ENCODE data around the gene NME7. TPM values are rescaled to one million over a fixed set of nuclear protein-coding genes. Genes with fewer than 3 reads are reported as not detected.
"Not testable (repeated sequence)": the region's sequence is repeated elsewhere in the genome, so short reads cannot be mapped to it uniquely, and the experiment has no call there.

The NME7 gene
- total RNA-seq, 6 experiments from 2014 or later = 2.0 to 6.5 (median 5.3) TPM

DNA sequence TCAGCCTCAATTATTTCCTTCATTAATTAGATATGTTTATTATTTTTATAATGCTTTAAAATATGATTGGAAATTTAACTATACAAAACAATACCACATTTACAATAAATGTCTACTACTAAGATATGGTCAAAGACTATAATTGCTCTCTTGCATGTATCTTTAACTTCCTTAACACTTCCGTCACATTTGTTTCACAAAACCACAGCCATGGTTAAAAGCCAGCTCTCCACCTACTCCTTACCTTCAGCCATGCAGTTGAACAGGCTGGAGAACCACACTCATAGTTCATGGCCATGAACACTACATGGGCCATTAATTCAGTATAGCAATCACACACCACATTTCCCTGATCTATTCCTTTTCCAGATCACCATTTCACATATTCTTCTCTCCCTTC lies 72.2 kb downstream of the NME7 start:
- ATAC-seq = no peak

DNA sequence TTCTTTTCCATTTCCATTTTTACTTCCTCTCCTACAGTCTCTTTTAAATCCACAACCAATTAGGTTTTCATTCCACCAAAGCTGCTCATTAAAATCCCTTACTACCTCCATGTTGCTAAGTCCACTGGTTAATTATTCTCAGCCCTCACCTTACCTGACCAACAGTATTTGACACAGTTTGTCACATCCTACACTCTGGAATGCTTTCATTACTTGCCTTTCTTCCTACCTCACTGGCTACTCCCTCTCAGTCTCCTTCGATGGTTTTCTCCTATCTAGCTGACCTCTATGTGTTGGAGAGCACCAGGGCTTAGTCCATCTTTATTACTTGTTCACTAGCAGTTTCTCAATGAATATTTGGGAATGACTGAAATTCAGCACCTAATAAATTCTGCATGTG lies 78.6 kb downstream of the NME7 start:
- no peak for ATAC-seq

More for the DNA sequence above, 72.2 kb downstream of the NME7 start:
- no peaks in the 10 kb centered on the region for H3K4me1 ChIP-seq
- intact Hi-C loops (cut with DNase I) = no loop called here
- WGBS (ENCODE audit: insufficient coverage, low coverage, low lambda C conversion rate, missing lambda C conversion rate) = 67% methylated on average over 1 of the region's 1 CpG
- H3K27ac ChIP-seq = no peak overlapping the region
- H3K27me3 ChIP-seq = no peaks in the 10 kb centered on the region
- H3K4me3 ChIP-seq = no peak overlapping the region
- no peaks in the 10 kb centered on the region for H3K9me3 ChIP-seq
- DNase-seq = no peak
- H3K36me3 ChIP-seq = no peaks in the 10 kb centered on the region
- TF ChIP-seq POLR2A (IDR thresholded peaks at IDR 0.05) = no peak
- TF ChIP-seq, protein P1, sequence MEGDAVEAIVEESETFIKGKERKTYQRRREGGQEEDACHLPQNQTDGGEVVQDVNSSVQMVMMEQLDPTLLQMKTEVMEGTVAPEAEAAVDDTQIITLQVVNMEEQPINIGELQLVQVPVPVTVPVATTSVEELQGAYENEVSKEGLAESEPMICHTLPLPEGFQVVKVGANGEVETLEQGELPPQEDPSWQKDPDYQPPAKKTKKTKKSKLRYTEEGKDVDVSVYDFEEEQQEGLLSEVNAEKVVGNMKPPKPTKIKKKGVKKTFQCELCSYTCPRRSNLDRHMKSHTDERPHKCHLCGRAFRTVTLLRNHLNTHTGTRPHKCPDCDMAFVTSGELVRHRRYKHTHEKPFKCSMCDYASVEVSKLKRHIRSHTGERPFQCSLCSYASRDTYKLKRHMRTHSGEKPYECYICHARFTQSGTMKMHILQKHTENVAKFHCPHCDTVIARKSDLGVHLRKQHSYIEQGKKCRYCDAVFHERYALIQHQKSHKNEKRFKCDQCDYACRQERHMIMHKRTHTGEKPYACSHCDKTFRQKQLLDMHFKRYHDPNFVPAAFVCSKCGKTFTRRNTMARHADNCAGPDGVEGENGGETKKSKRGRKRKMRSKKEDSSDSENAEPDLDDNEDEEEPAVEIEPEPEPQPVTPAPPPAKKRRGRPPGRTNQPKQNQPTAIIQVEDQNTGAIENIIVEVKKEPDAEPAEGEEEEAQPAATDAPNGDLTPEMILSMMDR (IDR thresholded peaks at IDR 0.05) = no peak

GRCh38 chr1:169288011-169288414 lies 79.6 kb downstream of the NME7 start:
- 82% methylated on average over 1 of the region's 1 CpG for WGBS (ENCODE audit: insufficient coverage, low coverage, low lambda C conversion rate, missing lambda C conversion rate)
- H3K27me3 ChIP-seq = no peaks in the 10 kb centered on the region
- no peaks in the 10 kb centered on the region for H3K4me1 ChIP-seq
- ATAC-seq (no peak), DNase-seq (no peak)
- H3K27ac ChIP-seq = no peak overlapping the region
- H3K4me3 ChIP-seq = no peak overlapping the region
- TF ChIP-seq, protein P1 (IDR thresholded peaks at IDR 0.05) = no peak
- no peak for TF ChIP-seq POLR2A (IDR thresholded peaks at IDR 0.05)
- H3K9me3 ChIP-seq = no peaks in the 10 kb centered on the region
- intact Hi-C loops (cut with DNase I) = no loop called here
- H3K36me3 ChIP-seq = no peaks in the 10 kb centered on the region

More for the DNA sequence above, 78.6 kb downstream of the NME7 start:
- DNase-seq = no peak
- no peaks in the 10 kb centered on the region for H3K4me1 ChIP-seq
- H3K27me3 ChIP-seq = no peaks in the 10 kb centered on the region
- H3K36me3 ChIP-seq = no peaks in the 10 kb centered on the region
- 63% methylated on average over 1 of the region's 1 CpG for WGBS (ENCODE audit: insufficient coverage, low coverage, low lambda C conversion rate, missing lambda C conversion rate)
- no peak for TF ChIP-seq POLR2A (IDR thresholded peaks at IDR 0.05)
- TF ChIP-seq, protein P1 (IDR thresholded peaks at IDR 0.05) = no peak
- H3K4me3 ChIP-seq = no peak overlapping the region
- no peaks in the 10 kb centered on the region for H3K9me3 ChIP-seq
- no peak overlapping the region for H3K27ac ChIP-seq
- intact Hi-C loops (cut with DNase I) = no loop called here

- Histone ChIP-seq H3K27me3 (no peaks in the 10 kb centered on the region), H3K4me3 (no peak overlapping the region), H3K4me1 (no peaks in the 10 kb centered on the region), H3K27ac (no peak overlapping the region), H3K9me3 (no peaks in the 10 kb centered on the region), H3K36me3 (no peaks in the 10 kb centered on the region)
- DNase-seq (no peak), ATAC-seq (no peak)
- intact Hi-C loops (cut with DNase I) = no loop called here
- TF ChIP-seq, protein P1 (IDR thresholded peaks at IDR 0.05) = no peak
- TF ChIP-seq POLR2A (IDR thresholded peaks at IDR 0.05) = no peak
- WGBS (ENCODE audit: insufficient coverage, low coverage, low lambda C conversion rate, missing lambda C conversion rate) = 63% methylated on average over 1 of the region's 1 CpG
These were observed 80.3 kb downstream of the NME7 start for GRCh38 chr1:169287280-169287679.

DNA sequence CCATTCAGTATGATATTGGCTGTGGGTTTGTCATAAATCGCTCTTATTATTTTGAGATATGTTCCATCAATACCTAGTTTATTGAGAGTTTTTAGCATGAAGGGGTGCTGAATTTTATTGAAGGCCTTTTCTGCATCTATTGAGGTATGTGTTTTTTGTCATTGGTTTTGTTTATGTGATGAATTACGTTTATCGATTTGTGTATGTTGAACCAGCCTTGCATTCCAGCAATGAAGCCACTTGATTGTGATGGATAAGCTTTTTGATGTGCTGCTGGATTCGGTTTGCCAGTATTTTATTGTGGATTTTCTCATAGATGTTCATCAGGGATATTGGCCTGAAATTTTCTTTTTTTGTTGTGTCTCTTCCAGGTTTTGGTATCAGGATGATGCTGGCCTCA lies 86.0 kb downstream of the NME7 start:
- intact Hi-C loops (cut with DNase I) = not testable (repeated sequence)
- WGBS (ENCODE audit: insufficient coverage, low coverage, low lambda C conversion rate, missing lambda C conversion rate) = 93% methylated on average over 4 of the region's 4 CpGs

More for the DNA sequence above, 86.0 kb downstream of the NME7 start:
- not testable (repeated sequence) for H3K9me3 ChIP-seq, H3K27me3 ChIP-seq, H3K27ac ChIP-seq, H3K36me3 ChIP-seq, H3K4me3 ChIP-seq, DNase-seq, H3K4me1 ChIP-seq, ATAC-seq
